VCaP (cell line): ENCODE measurements around the gene CNTNAP5.

Experiments used
- H3K27ac ChIP-seq: fragments of 450-650 bp; 2 replicates; pipeline ENCODE4 v1.5.1; 2017
- CTCF ChIP-seq: fragments of 450-650 bp; conservative IDR thresholded peaks from 2 replicates; pipeline ENCODE4 v1.5.1; 2017; ENCODE audit warnings: mild to moderate bottlenecking, moderate library complexity

The CNTNAP5 gene

GRCh38 chr2:124886216-124886615, 861.1 kb downstream of the CNTNAP5 start:
- TF ChIP-seq CTCF = no peak
- no peak overlapping the region for H3K27ac ChIP-seq

GRCh38 chr2:124887466-124887865, 862.4 kb downstream of the CNTNAP5 start:
- no peak overlapping the region for H3K27ac ChIP-seq
- no peak for TF ChIP-seq CTCF

GRCh38 chr2:124888431-124888830, 863.3 kb downstream of the CNTNAP5 start:
- no peak for TF ChIP-seq CTCF
- H3K27ac ChIP-seq = no peak overlapping the region

DNA sequence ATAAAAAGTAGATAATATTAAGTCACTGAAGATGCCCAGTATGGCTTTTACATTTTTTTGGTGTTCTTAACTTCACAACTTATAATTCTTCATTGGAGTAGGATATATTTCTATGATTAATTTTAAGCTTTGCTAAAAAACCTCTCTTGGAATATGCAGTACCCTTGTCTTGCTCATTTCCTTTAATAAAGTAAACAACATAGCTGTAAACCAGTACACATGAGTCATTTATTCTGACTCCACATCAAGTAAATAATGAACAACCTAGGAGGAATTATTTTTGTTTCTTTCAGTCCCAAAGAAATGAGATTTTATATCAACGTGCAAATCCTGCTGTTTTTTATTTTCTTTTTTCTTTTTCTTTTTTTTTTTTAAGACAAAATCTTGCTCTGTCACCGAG, 869.1 kb downstream of the CNTNAP5 start:
- H3K27ac ChIP-seq = no peak overlapping the region
- no peak for TF ChIP-seq CTCF

- H3K27ac ChIP-seq = no peak overlapping the region
- TF ChIP-seq CTCF = no peak
These were observed 873.7 kb downstream of the CNTNAP5 start for GRCh38 chr2:124898827-124899226.

GRCh38 chr2:124908411-124908810, 883.3 kb downstream of the CNTNAP5 start:
- no peak for TF ChIP-seq CTCF
- H3K27ac ChIP-seq = no peak overlapping the region

DNA sequence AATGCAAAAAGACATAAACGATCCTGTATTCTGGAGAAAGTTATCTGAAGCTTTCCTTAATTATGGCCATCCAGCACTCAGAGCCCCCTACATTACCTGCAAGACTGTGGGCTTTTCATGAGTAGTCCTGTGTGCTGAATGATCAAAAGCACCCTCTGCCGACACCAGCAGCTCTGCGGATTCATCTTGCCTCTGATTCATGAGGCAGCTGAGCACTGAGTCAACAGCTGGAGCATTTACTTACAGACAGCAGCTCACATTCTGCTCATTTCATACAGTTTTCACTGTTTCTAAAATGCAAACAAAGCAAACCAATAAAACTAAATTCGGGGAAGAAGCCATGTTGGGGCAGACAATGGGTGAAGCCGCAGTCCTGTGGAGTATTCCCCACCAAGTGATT, 886.5 kb downstream of the CNTNAP5 start:
- no peak for TF ChIP-seq CTCF

GRCh38 chr2:124913868-124914267, 888.8 kb downstream of the CNTNAP5 start:
- no peak for TF ChIP-seq CTCF
- no peak overlapping the region for H3K27ac ChIP-seq

More for the DNA sequence above, 886.5 kb downstream of the CNTNAP5 start:
- no peak overlapping the region for H3K27ac ChIP-seq
